Nephron progenitor cell (in vitro differentiated cells): ENCODE results near the gene LINGO4.

Experiments used
- DNase-seq: peaks from one replicate; pipeline ENCODE4 v3.0.0; 2021
- H3K27ac Mint-ChIP-seq: 2 replicates; pipeline ENCODE4 v1.8.0; 2021; ENCODE audit warnings: mild to moderate bottlenecking, moderate library complexity, mixed read lengths
- H3K27me3 Mint-ChIP-seq: 2 replicates; pipeline ENCODE4 v1.8.0; 2021; ENCODE audit warnings: mild to moderate bottlenecking, low read depth, mixed read lengths; ENCODE audit not compliant: poor library complexity
- H3K36me3 Mint-ChIP-seq: 2 replicates; pipeline ENCODE4 v1.8.0; 2021; ENCODE audit warnings: low read depth, mixed read lengths
- H3K4me1 Mint-ChIP-seq: 2 replicates; pipeline ENCODE4 v1.8.0; 2021; ENCODE audit warnings: mixed read lengths
- H3K4me3 Mint-ChIP-seq: 2 replicates; pipeline ENCODE4 v1.8.0; 2021; ENCODE audit warnings: mild to moderate bottlenecking, moderate library complexity, mixed read lengths
- H3K9me3 Mint-ChIP-seq: 2 replicates; pipeline ENCODE4 v1.8.0; 2021; ENCODE audit warnings: mild to moderate bottlenecking, moderate library complexity, mixed read lengths
- TF ChIP-seq, protein P1 (sequence below): fragments of 200-600 bp; sonication (generic); IDR thresholded peaks from 2 replicates; pipeline ENCODE4 v1.5.0; 2021; ENCODE audit warnings: antibody characterized with exemption

The LINGO4 gene

DNA sequence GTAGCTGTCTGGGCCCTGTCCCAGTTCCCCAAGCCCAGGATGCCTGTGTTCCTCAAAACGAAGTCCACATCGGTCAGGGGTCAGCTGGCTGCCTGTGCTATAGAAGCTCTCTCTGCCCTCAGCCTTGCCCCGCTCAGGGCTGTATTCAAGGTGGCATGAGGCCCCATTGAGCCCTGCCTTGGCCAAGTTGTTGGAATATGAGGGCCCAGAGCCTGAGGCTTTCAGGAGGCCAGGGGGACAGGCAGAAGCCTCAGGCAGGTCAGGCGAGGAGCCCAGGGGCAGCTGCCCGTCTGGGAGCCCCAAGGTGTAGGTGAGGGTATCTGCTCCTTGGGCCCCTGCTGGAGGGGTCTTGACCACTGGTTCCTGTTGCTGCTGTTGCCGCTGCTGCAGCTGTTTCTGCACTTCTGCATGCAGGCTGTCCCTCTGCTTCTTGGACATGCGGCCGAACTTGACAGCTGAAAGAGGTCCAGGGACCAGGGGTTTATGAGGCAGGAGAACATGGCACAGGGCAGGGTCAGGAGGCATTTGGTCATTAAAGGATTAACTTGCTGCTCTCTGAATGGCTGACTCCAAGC is 9.8 kb upstream of the LINGO4 start:
- Mint-ChIP-seq H3K9me3 (no peaks in the 10 kb centered on the region), H3K27ac (no peak overlapping the region), H3K36me3 (no peaks in the 10 kb centered on the region), H3K27me3 (peaks cover 38% of the 10 kb centered on the region), H3K4me3 (no peak overlapping the region), H3K4me1 (peaks cover 14% of the 10 kb centered on the region)
- no peak for DNase-seq
- TF ChIP-seq, protein P1, sequence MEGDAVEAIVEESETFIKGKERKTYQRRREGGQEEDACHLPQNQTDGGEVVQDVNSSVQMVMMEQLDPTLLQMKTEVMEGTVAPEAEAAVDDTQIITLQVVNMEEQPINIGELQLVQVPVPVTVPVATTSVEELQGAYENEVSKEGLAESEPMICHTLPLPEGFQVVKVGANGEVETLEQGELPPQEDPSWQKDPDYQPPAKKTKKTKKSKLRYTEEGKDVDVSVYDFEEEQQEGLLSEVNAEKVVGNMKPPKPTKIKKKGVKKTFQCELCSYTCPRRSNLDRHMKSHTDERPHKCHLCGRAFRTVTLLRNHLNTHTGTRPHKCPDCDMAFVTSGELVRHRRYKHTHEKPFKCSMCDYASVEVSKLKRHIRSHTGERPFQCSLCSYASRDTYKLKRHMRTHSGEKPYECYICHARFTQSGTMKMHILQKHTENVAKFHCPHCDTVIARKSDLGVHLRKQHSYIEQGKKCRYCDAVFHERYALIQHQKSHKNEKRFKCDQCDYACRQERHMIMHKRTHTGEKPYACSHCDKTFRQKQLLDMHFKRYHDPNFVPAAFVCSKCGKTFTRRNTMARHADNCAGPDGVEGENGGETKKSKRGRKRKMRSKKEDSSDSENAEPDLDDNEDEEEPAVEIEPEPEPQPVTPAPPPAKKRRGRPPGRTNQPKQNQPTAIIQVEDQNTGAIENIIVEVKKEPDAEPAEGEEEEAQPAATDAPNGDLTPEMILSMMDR: no peak

DNA sequence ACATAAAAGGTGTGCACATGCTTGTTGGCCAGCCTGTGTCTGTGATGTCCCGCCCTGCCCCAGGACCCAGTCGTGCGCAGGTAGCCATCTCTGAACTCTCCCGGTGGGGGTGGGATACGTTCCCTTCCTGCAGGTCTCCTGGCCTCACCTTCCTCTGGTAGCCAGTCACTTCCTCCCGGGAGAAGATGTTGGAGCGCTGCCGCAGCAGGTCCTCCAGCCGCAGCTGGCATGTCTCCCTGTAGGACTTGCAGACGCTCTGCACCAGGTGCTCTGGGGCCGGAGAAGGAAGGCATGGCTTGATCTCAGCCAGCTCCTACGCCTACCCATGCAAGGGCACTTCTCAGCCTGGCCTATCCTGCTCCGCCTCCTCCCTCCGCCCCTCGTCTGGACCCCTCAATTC is 9.2 kb upstream of the LINGO4 start:
- no peak for DNase-seq
- Mint-ChIP-seq H3K36me3 (no peaks in the 10 kb centered on the region), H3K27me3 (peaks cover 32% of the 10 kb centered on the region), H3K27ac (no peak overlapping the region), H3K4me1 (peaks cover 20% of the 10 kb centered on the region), H3K9me3 (no peaks in the 10 kb centered on the region), H3K4me3 (no peak overlapping the region)
- TF ChIP-seq, protein P1: no peak

DNA sequence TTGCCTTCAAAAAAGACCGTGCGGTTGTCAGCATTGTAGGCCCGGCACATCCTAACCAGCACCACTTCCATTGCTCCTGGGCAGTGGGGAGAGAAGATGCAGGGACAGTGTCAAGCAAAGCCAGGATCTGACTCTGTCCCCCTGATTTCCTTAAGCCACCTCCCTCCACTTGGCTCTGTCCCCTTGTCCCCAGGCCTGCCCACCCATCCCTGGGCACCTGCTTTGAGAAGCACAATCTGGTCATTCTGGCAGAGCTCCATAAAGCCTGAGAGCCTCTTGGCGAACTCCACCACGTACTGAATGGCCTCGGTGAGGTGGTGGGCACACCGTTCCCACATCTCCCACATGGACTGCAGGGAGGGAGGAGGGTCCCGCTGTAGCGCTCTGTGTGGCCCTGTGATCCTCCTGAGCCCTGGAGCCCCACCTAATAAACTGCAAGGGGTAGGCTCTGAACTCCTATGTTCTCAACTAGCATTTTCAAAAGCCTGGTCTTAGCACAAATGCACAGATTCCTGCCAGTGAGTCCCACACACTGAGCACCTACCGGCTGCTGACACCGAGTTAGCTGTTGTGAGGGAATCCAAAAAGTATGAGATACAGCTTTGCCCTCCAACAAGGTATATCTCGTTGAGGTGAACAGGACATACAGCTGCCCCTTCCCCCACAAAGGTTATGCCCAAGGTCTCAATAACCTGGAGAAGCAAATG is 8.2 kb upstream of the LINGO4 start:
- H3K27me3 Mint-ChIP-seq: peaks cover 29% of the 10 kb centered on the region
- no peak overlapping the region for H3K4me3 Mint-ChIP-seq
- TF ChIP-seq, protein P1: no peak
- H3K4me1 Mint-ChIP-seq: peaks cover 30% of the 10 kb centered on the region
- no peaks in the 10 kb centered on the region for H3K9me3 Mint-ChIP-seq
- H3K27ac Mint-ChIP-seq: no peak overlapping the region
- H3K36me3 Mint-ChIP-seq: no peaks in the 10 kb centered on the region
- no peak for DNase-seq

GRCh38 chr1:151811181-151811580 is 6.0 kb upstream of the LINGO4 start:
- no peak for DNase-seq

DNA sequence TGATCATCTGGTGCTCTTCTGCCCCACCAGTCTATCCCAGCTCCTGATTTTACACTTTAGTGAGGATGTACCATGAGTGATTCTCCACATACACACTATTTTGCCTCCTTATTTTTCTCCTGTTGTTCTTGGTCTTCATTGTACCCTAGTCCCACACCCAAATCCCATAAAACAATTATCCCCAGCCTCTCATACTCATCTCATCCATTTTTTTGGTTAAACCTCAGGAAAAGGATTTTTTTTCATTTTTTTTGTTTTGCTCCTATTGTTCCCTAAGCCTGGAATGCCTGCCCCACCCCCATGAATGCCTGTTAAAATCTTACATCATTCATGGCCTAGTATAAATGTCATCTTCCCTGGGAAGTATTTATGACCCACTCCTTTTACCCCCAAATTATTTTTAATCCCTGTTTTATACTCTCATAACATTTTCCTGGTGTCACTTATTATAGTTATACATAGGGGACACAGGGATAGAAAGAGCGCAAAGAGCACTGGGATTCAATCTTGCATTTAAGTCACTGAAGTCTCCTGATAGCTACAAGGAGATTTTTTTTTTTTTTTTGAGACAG is 4.9 kb upstream of the LINGO4 start:
- Mint-ChIP-seq H3K4me3 (no peak overlapping the region), H3K27me3 (peaks cover 45% of the 10 kb centered on the region), H3K27ac (no peak overlapping the region), H3K4me1 (peaks cover 27% of the 10 kb centered on the region), H3K36me3 (no peaks in the 10 kb centered on the region), H3K9me3 (no peaks in the 10 kb centered on the region)
- DNase-seq: no peak
- TF ChIP-seq, protein P1: no peak

More at GRCh38 chr1:151811181-151811580, 6.0 kb upstream of the LINGO4 start:
- Mint-ChIP-seq H3K4me3 (no peak overlapping the region), H3K27me3 (peaks cover 34% of the 10 kb centered on the region), H3K9me3 (no peaks in the 10 kb centered on the region), H3K36me3 (no peaks in the 10 kb centered on the region), H3K4me1 (peaks cover 27% of the 10 kb centered on the region), H3K27ac (no peak overlapping the region)
- TF ChIP-seq, protein P1: no peak
